ENCODE data around the gene PRPSAP2.

Gene PRPSAP2

DNA sequence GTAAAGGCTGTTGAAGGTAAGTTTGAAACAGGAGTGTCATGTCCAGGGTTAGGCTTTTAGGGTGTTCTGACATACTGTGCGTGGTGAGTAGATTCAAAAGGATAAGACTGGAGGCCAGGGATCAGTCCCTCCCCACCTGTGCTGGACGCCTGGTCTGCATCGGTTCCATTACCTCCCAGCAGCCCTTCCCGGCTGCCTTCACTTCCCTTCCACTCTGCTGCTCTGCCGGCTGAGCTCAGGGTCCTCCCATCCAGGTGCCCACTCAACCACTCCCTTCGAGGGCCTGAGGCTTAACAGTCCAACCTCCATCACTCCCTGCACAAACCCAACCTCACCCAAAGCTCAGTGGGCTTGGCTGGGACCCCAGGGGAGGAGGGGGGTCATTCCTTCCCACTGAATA is 89.9 kb downstream of the PRPSAP2 start:
- TF ChIP-seq, protein P1, sequence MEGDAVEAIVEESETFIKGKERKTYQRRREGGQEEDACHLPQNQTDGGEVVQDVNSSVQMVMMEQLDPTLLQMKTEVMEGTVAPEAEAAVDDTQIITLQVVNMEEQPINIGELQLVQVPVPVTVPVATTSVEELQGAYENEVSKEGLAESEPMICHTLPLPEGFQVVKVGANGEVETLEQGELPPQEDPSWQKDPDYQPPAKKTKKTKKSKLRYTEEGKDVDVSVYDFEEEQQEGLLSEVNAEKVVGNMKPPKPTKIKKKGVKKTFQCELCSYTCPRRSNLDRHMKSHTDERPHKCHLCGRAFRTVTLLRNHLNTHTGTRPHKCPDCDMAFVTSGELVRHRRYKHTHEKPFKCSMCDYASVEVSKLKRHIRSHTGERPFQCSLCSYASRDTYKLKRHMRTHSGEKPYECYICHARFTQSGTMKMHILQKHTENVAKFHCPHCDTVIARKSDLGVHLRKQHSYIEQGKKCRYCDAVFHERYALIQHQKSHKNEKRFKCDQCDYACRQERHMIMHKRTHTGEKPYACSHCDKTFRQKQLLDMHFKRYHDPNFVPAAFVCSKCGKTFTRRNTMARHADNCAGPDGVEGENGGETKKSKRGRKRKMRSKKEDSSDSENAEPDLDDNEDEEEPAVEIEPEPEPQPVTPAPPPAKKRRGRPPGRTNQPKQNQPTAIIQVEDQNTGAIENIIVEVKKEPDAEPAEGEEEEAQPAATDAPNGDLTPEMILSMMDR (IDR thresholded peaks at IDR 0.05; ENCODE audit: low read depth, low read length), result no peak
- no peak for TF ChIP-seq EZH2phosphoT487 (IDR thresholded peaks at IDR 0.05; ENCODE audit: low read depth)

DNA sequence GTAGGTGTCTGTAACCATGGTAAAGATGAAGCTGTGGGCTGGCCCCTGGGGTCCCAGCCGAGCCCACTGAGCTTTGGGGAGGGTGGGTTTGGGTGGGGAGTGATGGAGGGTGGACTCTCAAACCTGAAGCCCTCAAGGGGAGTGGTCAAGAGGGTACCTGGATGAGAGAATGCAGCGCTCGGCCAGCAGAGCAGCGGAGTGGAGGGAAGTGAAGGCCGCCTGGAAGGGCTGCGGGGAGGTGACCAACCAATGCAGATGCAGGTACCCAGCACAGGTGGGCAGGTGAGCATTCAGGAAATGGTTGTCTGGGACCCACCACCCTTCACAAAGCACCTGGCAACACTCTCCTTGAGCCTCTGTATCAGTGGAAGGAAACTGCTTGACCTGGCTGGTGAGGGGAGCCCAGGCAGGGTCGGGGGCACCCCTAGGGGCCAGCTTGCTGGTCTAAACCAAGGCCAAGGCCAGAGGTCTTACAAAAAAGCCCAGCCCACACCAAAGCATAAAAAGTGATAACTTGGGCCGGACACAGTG is 90.6 kb downstream of the PRPSAP2 start:
- Histone ChIP-seq H3K4me1 (ENCODE audit: low read length) (no peaks in the 10 kb centered on the region), H3K79me2 (ENCODE audit: low read length) (no peaks in the 10 kb centered on the region), H3K9ac (ENCODE audit: low read length) (no peak overlapping the region), H4K20me1 (ENCODE audit: insufficient read depth, low read length) (no peaks in the 10 kb centered on the region), H3K9me3 (ENCODE audit: insufficient read depth, low read length) (no peaks in the 10 kb centered on the region), H3K4me2 (ENCODE audit: low read length) (no peak overlapping the region), H3K36me3 (replicated peaks; ENCODE audit: low read depth, low read length) (no peaks in the 10 kb centered on the region), H3K27me3 (ENCODE audit: low read depth, low read length) (no peaks in the 10 kb centered on the region), H3K27ac (ENCODE audit: low read length) (no peak overlapping the region), H3K4me3 (ENCODE audit: low read length) (no peak overlapping the region), H2AFZ (ENCODE audit: low read depth, low read length) (no peak overlapping the region)
- TF ChIP-seq, protein P1 (IDR thresholded peaks at IDR 0.05; ENCODE audit: low read depth, low read length), result no peak
- TF ChIP-seq EZH2phosphoT487 (IDR thresholded peaks at IDR 0.05; ENCODE audit: low read depth), result no peak

More for the DNA sequence above, 89.9 kb downstream of the PRPSAP2 start:
- Histone ChIP-seq H2AFZ (ENCODE audit: low read depth, low read length) (no peak overlapping the region), H3K27me3 (ENCODE audit: low read depth, low read length) (no peaks in the 10 kb centered on the region), H3K79me2 (ENCODE audit: low read length) (no peaks in the 10 kb centered on the region), H3K4me1 (ENCODE audit: low read length) (no peaks in the 10 kb centered on the region), H3K4me3 (ENCODE audit: low read length) (no peak overlapping the region), H3K36me3 (replicated peaks; ENCODE audit: low read depth, low read length) (no peaks in the 10 kb centered on the region), H4K20me1 (ENCODE audit: insufficient read depth, low read length) (no peaks in the 10 kb centered on the region), H3K9ac (ENCODE audit: low read length) (no peak overlapping the region), H3K27ac (ENCODE audit: low read length) (no peak overlapping the region), H3K4me2 (ENCODE audit: low read length) (no peak overlapping the region), H3K9me3 (ENCODE audit: insufficient read depth, low read length) (no peaks in the 10 kb centered on the region)

DNA sequence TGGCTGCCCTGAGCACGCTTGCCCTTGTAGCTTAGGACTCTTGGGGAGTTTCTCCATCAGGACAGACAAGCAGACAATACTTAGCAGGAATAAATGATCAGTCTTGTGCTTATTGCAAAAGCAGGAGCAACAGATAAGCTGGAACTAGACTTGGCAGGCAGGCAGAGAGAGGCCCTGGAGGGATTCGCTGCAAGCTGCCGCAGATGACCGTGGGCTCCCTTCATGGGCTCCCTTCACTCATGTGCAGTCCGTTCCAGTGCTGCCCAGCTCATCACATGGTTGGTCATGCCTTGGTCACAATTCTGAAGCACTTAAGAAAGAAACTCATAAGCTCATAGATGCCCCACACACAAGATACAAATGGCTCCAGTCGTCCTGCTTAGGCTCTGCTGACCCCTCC is 91.6 kb downstream of the PRPSAP2 start:
- no peak for TF ChIP-seq EZH2phosphoT487 (IDR thresholded peaks at IDR 0.05; ENCODE audit: low read depth)
- TF ChIP-seq, protein P1 (IDR thresholded peaks at IDR 0.05; ENCODE audit: low read depth, low read length), result no peak
- H3K36me3 ChIP-seq (replicated peaks; ENCODE audit: low read depth, low read length), result no peaks in the 10 kb centered on the region
- no peaks in the 10 kb centered on the region for H3K27me3 ChIP-seq (ENCODE audit: low read depth, low read length)
- H3K27ac ChIP-seq (ENCODE audit: low read length), result no peak overlapping the region
- no peak overlapping the region for H3K4me3 ChIP-seq (ENCODE audit: low read length)
- no peak overlapping the region for H2AFZ ChIP-seq (ENCODE audit: low read depth, low read length)
- H3K9me3 ChIP-seq (ENCODE audit: insufficient read depth, low read length), result no peaks in the 10 kb centered on the region
- H3K4me2 ChIP-seq (ENCODE audit: low read length), result no peak overlapping the region
- no peaks in the 10 kb centered on the region for H4K20me1 ChIP-seq (ENCODE audit: insufficient read depth, low read length)
- no peaks in the 10 kb centered on the region for H3K79me2 ChIP-seq (ENCODE audit: low read length)
- no peak overlapping the region for H3K9ac ChIP-seq (ENCODE audit: low read length)
- no peaks in the 10 kb centered on the region for H3K4me1 ChIP-seq (ENCODE audit: low read length)

DNA sequence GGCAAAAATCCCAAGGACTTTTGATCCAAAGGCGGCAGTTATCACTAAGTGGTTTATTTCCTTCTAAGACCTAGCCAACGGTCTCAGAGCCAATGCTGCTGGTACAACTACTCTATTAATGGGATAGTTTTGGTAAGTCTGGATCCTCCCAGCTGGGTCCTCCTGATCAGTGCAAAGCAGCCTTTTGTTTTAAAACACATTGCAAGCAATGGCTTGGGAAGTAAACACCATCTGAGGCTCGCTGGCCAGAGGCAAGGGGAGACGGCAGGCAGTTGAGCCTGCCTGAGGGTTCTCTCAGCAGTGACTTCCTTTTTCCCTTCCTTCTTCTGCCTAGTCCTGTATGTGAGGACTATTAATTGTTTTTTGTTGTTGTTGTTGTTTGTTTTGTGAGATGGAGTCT is 92.4 kb downstream of the PRPSAP2 start:
- TF ChIP-seq, protein P1 (IDR thresholded peaks at IDR 0.05; ENCODE audit: low read depth, low read length), result no peak
- no peak for TF ChIP-seq EZH2phosphoT487 (IDR thresholded peaks at IDR 0.05; ENCODE audit: low read depth)

More for the DNA sequence above, 92.4 kb downstream of the PRPSAP2 start:
- Histone ChIP-seq H3K4me3 (ENCODE audit: low read length) (no peak overlapping the region), H3K27ac (ENCODE audit: low read length) (no peak overlapping the region), H4K20me1 (ENCODE audit: insufficient read depth, low read length) (no peaks in the 10 kb centered on the region), H2AFZ (ENCODE audit: low read depth, low read length) (no peak overlapping the region), H3K36me3 (replicated peaks; ENCODE audit: low read depth, low read length) (no peaks in the 10 kb centered on the region), H3K9me3 (ENCODE audit: insufficient read depth, low read length) (no peaks in the 10 kb centered on the region), H3K4me1 (ENCODE audit: low read length) (no peaks in the 10 kb centered on the region), H3K9ac (ENCODE audit: low read length) (no peak overlapping the region), H3K79me2 (ENCODE audit: low read length) (no peaks in the 10 kb centered on the region), H3K4me2 (ENCODE audit: low read length) (no peak overlapping the region), H3K27me3 (ENCODE audit: low read depth, low read length) (no peaks in the 10 kb centered on the region)

All from OCI-LY3 (cell line).